ENCODE measurements around the gene CSH2. TPM values are rescaled to one million over a fixed set of nuclear protein-coding genes. Genes with fewer than 3 reads are reported as not detected.

Gene CSH2
- total and polyA plus RNA-seq, 9 of the 15 experiments (the other 6 are each of a cell fraction or from before 2014, with no cell fraction given): not detected

- TF ChIP-seq ZMIZ1 (IDR thresholded peaks at IDR 0.05; ENCODE audit: low read depth in 2 of 2, low read length in 2 of 2) (0 out of 4 replicates have a peak, but pooled peaks of 1 of the 2 experiments have one; percentile 8), POLR2A (conservative IDR thresholded peaks at IDR 0.05) (peak; percentile 95), ZNF766 (CRISPR knock-in tag; conservative IDR thresholded peaks at IDR 0.05) (0 out of 2 replicates have a peak, but pooled peaks have one; percentile 5), FOSL1 (tag; conservative IDR thresholded peaks at IDR 0.05) (peak; percentile 67; the same call in 1 of the 2 replicates), ASH1L (IDR thresholded peaks at IDR 0.05; ENCODE audit: borderline replicate concordance, low read depth, partially characterized antibody) (peak; percentile 85), FOXJ2 (tag; IDR thresholded peaks at IDR 0.05) (no peak), RB1 (IDR thresholded peaks at IDR 0.05; ENCODE audit: low read depth) (peak; percentile 82; the same call in 1 of the 2 replicates), PCBP1 (IDR thresholded peaks at IDR 0.05; ENCODE audit: low read depth, low read length, poor library complexity, severe bottlenecking) (peak; percentile 74), RREB1 (CRISPR knock-in tag; IDR thresholded peaks at IDR 0.05) (peak; percentile 93), HCFC1 (IDR thresholded peaks at IDR 0.05; ENCODE audit: low read depth, low read length) (peak; percentile 93), KDM5B (IDR thresholded peaks at IDR 0.05; ENCODE audit: insufficient replicate concordance, low read depth, low read length) (peak; percentile 87), HMGXB4 (CRISPR knock-in tag; IDR thresholded peaks at IDR 0.05) (peak; percentile 78; the same call in 1 of the 2 replicates), ZNF140 (CRISPR knock-in tag; IDR thresholded peaks at IDR 0.05) (no peak), CSDE1 (IDR thresholded peaks at IDR 0.05) (peak in 1 of 2 experiments; percentile 93; a peak in 2 of 4 replicates), ESRRA (IDR thresholded peaks at IDR 0.05; ENCODE audit: borderline replicate concordance, low read depth) (no peak)
Observed at GRCh38 chr17:63827002-63827800, 46.3 kb downstream of the CSH2 start, which contains the start of the genes FTSJ3 and PSMC5 (continued).

Data from K562 (cell line).